ENCODE measurements around the gene LHFPL3. TPM values are rescaled to one million over a fixed set of nuclear protein-coding genes. Genes with fewer than 3 reads are reported as not detected.

The LHFPL3 gene
- total and polyA plus RNA-seq, 2 experiments from 2014 or later, result 0.24 TPM; not detected in 1

GRCh38 chr7:104767826-104768536, 439.6 kb downstream of the LHFPL3 start:
- peak; percentile 50 for DNase-seq (ENCODE audit: low spot score)
- ATAC-seq, result no peak
- H4K20me1 ChIP-seq (replicated peaks; ENCODE audit: insufficient read depth), result no peaks in the 10 kb centered on the region
- Mint-ChIP-seq H3K27me3 (ENCODE audit: insufficient read depth, low read depth, poor library complexity) (peaks cover 4% of the 10 kb centered on the region), H3K27ac (no peak overlapping the region), H3K4me3 (no peak overlapping the region), H3K4me1 (peaks cover 16% of the 10 kb centered on the region), H3K9me3 (peaks cover 3% of the 10 kb centered on the region; the same call in 1 of the 3 replicates), H3K36me3 (ENCODE audit: low read depth) (no peaks in the 10 kb centered on the region)
- no peaks in the 10 kb centered on the region for H3K9me2 ChIP-seq (ENCODE audit: insufficient read depth)
- H3K4me2 ChIP-seq, result no peak overlapping the region
- no peaks in the 10 kb centered on the region for H3K79me2 ChIP-seq (replicated peaks; ENCODE audit: insufficient read depth)
- H3K27ac ChIP-seq (ENCODE audit: low read depth), result no peak overlapping the region
- H3K27me3 ChIP-seq (ENCODE audit: insufficient read depth), result no peaks in the 10 kb centered on the region
- no peak overlapping the region for H2AFZ ChIP-seq
- H3K4me3 ChIP-seq, result no peak overlapping the region
- TF ChIP-seq EZH2 (IDR thresholded peaks at IDR 0.05; ENCODE audit: low read depth, unreplicated experiment) (no peak), CTCF (conservative IDR thresholded peaks at IDR 0.05; ENCODE audit: low read depth in 2 of 2) (peak; percentile 45 to 68), NANOG (IDR thresholded peaks at IDR 0.05; ENCODE audit: borderline replicate concordance) (no peak), ZNF331 (CRISPR knock-in tag; IDR thresholded peaks at IDR 0.05; ENCODE audit: low read depth) (no peak)
- no peaks in the 10 kb centered on the region; the same call in 1 of the 2 replicates for H3K4me1 ChIP-seq (ENCODE audit: insufficient read depth)
- H3F3A ChIP-seq (replicated peaks; ENCODE audit: low read depth), result no peaks in the 10 kb centered on the region
- H3K36me3 ChIP-seq (ENCODE audit: insufficient read depth), result no peaks in the 10 kb centered on the region

- H3K4me3 ChIP-seq, result no peak overlapping the region
- Mint-ChIP-seq H3K27me3 (ENCODE audit: insufficient read depth, low read depth, poor library complexity) (peaks cover 4% of the 10 kb centered on the region), H3K27ac (peak overlapping the region; percentile 90)
Observed at GRCh38 chr7:104772405-104773345, 444.3 kb downstream of the LHFPL3 start.

More at GRCh38 chr7:104772405-104773345, 444.3 kb downstream of the LHFPL3 start:
- TF ChIP-seq ZNF114 (CRISPR knock-in tag; IDR thresholded peaks at IDR 0.05) (peak; percentile 86; the same call in 1 of the 2 replicates), STAT1 (IDR thresholded peaks at IDR 0.05; ENCODE audit: unreplicated experiment) (no peak), ZNF462 (CRISPR knock-in tag; IDR thresholded peaks at IDR 0.05) (peak; percentile 97), CREB1 (CRISPR knock-in tag; IDR thresholded peaks at IDR 0.05; ENCODE audit: low read depth) (peak; percentile 81)
- no peak overlapping the region for H2AFZ ChIP-seq
- DNase-seq (ENCODE audit: low spot score), result peak; percentile 76
- Mint-ChIP-seq H3K9me3 (peaks cover 3% of the 10 kb centered on the region; the same call in 1 of the 3 replicates), H3K36me3 (ENCODE audit: low read depth) (no peaks in the 10 kb centered on the region), H3K4me3 (peak overlapping the region; percentile 24), H3K4me1 (peaks cover 30% of the 10 kb centered on the region)
- H3K4me2 ChIP-seq, result peak overlapping the region; percentile 28; the same call in 1 of the 2 replicates
- no peaks in the 10 kb centered on the region for H3K9me2 ChIP-seq (ENCODE audit: insufficient read depth)
- H3K27me3 ChIP-seq (ENCODE audit: insufficient read depth), result no peaks in the 10 kb centered on the region
- no peaks in the 10 kb centered on the region for H3F3A ChIP-seq (replicated peaks; ENCODE audit: low read depth)
- H3K4me1 ChIP-seq (ENCODE audit: insufficient read depth), result no peaks in the 10 kb centered on the region; the same call in 1 of the 2 replicates
- no peaks in the 10 kb centered on the region for H3K36me3 ChIP-seq (ENCODE audit: insufficient read depth)
- no peak overlapping the region for H3K27ac ChIP-seq (ENCODE audit: low read depth)
- no peaks in the 10 kb centered on the region for H4K20me1 ChIP-seq (replicated peaks; ENCODE audit: insufficient read depth)
- H3K79me2 ChIP-seq (replicated peaks; ENCODE audit: insufficient read depth), result no peaks in the 10 kb centered on the region
- ATAC-seq, result peak; percentile 99
